ENCODE measurements around the gene LRRC51.

Gene LRRC51

DNA sequence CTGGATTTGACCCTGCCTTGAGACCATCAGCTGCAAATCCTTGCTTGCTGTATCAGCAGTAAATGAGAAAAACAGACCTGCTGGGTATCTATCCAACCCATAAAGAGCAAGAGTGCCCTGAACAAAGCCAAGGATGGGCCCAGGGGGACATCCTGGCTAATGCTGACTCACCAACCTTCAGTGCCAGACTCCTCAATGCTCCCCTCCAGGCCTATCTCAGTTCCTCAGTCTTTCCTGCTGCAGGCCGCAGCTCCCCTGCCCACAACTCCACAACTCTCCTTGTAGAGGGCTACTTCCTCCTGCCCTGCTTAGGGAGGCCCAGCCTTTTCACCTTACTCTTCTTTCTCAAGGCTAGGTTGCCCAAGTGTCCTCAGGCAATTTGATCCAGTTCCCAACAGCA lies 19.8 kb downstream of the LRRC51 start:
- Histone ChIP-seq H3K9me3 (ENCODE audit: control insufficient read depth, low read length) (no peaks in the 10 kb centered on the region), H3K36me3 (ENCODE audit: control insufficient read depth, insufficient read depth, low read length) (peaks cover 11% of the 10 kb centered on the region), H3K4me1 (ENCODE audit: control insufficient read depth, insufficient read depth, low read length) (peaks cover 22% of the 10 kb centered on the region), H3K4me3 (ENCODE audit: low read length) (no peak overlapping the region), H3K9ac (ENCODE audit: low read length) (no peak overlapping the region), H3K27me3 (ENCODE audit: control insufficient read depth, insufficient read depth, low read length) (no peaks in the 10 kb centered on the region)

DNA sequence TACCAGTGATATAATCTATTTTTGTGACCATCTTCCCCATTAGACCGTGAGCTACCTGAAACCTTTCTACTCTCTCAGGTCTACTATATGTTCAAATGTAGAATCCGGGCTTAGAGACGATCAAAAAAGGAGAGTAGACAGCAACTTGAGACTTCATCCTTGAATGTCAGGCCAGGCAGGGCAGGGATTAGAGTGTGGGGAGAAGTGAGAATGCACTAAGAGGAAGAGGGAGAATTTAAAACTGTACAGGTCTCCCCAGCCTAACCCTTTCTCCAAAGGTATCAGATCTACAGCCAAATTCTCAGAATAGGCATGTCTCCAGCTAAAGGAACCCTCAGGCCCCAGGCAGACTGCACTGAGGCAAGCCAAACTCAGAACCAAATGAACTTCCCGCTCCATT lies 21.5 kb downstream of the LRRC51 start:
- Histone ChIP-seq H3K9me3 (ENCODE audit: control insufficient read depth, low read length) (no peaks in the 10 kb centered on the region), H3K9ac (ENCODE audit: low read length) (peak overlapping the region; percentile 87), H3K27me3 (ENCODE audit: control insufficient read depth, insufficient read depth, low read length) (no peaks in the 10 kb centered on the region), H3K4me3 (ENCODE audit: low read length) (peak overlapping the region; percentile 71), H3K4me1 (ENCODE audit: control insufficient read depth, insufficient read depth, low read length) (peaks cover 22% of the 10 kb centered on the region), H3K36me3 (ENCODE audit: control insufficient read depth, insufficient read depth, low read length) (peaks cover 11% of the 10 kb centered on the region)

- Histone ChIP-seq H3K9me3 (ENCODE audit: control insufficient read depth, low read length) (no peaks in the 10 kb centered on the region), H3K4me1 (ENCODE audit: control insufficient read depth, insufficient read depth, low read length) (peaks cover 22% of the 10 kb centered on the region), H3K36me3 (ENCODE audit: control insufficient read depth, insufficient read depth, low read length) (peaks cover 11% of the 10 kb centered on the region), H3K9ac (ENCODE audit: low read length) (peak overlapping the region; percentile 87), H3K4me3 (ENCODE audit: low read length) (peak overlapping the region; percentile 71), H3K27me3 (ENCODE audit: control insufficient read depth, insufficient read depth, low read length) (no peaks in the 10 kb centered on the region)
Measured at GRCh38 chr11:72102631-72102945, 21.9 kb downstream of the LRRC51 start.

DNA sequence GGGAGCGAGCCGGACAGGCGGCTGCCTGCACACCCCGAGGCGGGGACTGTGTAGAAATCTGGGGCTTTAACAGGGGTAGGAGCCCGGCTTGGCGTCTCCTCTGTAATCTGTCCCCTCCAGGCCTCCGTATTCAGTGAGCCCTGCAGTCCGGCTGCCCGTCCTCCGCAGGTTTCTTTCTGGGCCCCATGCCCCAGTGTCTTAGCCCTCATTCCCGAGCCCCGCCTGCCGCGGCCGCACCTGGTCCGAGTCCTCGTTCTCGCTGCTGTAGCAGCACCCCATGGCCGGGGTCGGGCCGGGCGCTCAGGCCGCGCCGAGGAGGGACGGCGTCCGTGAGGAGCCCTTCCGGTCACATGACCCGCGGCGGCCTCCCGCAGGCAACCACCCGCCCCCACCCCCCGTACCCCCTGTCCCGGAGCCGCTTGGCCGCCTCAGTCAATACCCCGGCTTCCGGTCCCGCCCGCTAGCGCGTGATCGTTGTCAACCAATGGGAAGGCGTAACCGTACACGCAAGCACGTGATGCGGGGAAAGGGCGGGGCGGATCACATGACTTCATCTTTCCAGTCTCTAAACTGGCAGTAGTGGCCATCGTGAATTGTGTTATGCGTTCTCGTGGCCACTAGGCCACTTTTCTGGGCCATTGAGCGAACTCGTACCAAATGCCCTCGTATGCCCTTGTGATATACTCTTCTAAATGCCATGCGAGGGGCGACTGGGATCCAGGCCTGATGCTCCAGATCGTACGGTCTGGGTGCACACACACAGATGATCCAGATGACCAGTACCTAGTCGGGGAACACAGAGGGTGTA lies 22.5 kb downstream of the LRRC51 start, which contains the start of gene LAMTOR1:
Gene LAMTOR1, minus strand, starts transcription at position 352 of the 808 bp plus-strand sequence. Its CDS starts 73 bp downstream, at position 279.
- no peaks in the 10 kb centered on the region for H3K9me3 ChIP-seq (ENCODE audit: control insufficient read depth, low read length)
- H3K36me3 ChIP-seq (ENCODE audit: control insufficient read depth, insufficient read depth, low read length), result peaks cover 9% of the 10 kb centered on the region
- H3K9ac ChIP-seq (ENCODE audit: low read length), result peak within 1 kb of the TSS; percentile 87
- H3K4me3 ChIP-seq (ENCODE audit: low read length), result peak within 1 kb of the TSS; percentile 88
- H3K4me1 ChIP-seq (ENCODE audit: control insufficient read depth, insufficient read depth, low read length), result peaks cover 22% of the 10 kb centered on the region
- no peaks in the 10 kb centered on the region for H3K27me3 ChIP-seq (ENCODE audit: control insufficient read depth, insufficient read depth, low read length)

DNA sequence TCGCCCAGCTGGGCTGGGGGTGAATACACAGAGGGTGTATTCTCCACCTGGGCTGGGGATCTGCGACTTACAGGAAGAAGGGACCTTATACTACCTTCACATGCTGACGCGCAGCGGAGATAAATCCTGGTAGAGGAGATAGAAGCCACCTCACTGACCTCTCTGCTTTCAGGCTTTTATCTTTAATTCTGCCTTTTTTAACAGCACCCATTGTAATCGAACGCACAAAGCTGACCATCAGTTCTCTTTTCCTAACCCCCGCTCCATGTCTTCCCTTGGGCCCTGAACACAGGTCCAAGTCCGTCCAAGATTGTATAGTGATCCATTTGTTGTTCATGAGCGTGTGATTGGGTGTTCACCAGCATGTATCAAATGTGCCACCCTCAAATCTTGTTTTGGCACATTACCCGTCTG lies 23.1 kb downstream of the LRRC51 start:
- peaks cover 3% of the 10 kb centered on the region for H3K36me3 ChIP-seq (ENCODE audit: control insufficient read depth, insufficient read depth, low read length)
- peak overlapping the region; percentile 69 for H3K9ac ChIP-seq (ENCODE audit: low read length)
- H3K9me3 ChIP-seq (ENCODE audit: control insufficient read depth, low read length), result no peaks in the 10 kb centered on the region
- H3K4me3 ChIP-seq (ENCODE audit: low read length), result peak overlapping the region; percentile 88
- peaks cover 22% of the 10 kb centered on the region for H3K4me1 ChIP-seq (ENCODE audit: control insufficient read depth, insufficient read depth, low read length)
- H3K27me3 ChIP-seq (ENCODE audit: control insufficient read depth, insufficient read depth, low read length), result no peaks in the 10 kb centered on the region

DNA sequence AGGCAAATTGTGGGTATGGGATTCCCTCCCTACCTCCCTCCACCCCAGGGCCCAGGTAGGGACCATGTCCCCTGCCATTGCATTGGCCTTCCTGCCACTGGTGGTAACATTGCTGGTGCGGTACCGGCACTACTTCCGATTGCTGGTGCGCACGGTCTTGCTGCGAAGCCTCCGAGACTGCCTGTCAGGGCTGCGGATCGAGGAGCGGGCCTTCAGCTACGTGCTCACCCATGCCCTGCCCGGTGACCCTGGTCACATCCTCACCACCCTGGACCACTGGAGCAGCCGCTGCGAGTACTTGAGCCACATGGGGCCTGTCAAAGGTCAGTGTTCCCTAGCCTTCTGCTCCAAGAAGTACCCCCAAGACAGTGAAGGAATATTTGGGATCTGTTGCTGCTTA lies 25.2 kb downstream of the LRRC51 start, which contains the start of gene TOMT:
Gene TOMT, plus strand, starts transcription at position 37 of the 400 bp plus-strand sequence. Its CDS starts 28 bp downstream, at position 65.
- H3K4me3 ChIP-seq (ENCODE audit: low read length), result no peak within 1 kb of the TSS
- H3K4me1 ChIP-seq (ENCODE audit: control insufficient read depth, insufficient read depth, low read length), result peaks cover 19% of the 10 kb centered on the region
- H3K27me3 ChIP-seq (ENCODE audit: control insufficient read depth, insufficient read depth, low read length), result no peaks in the 10 kb centered on the region
- H3K9me3 ChIP-seq (ENCODE audit: control insufficient read depth, low read length), result no peaks in the 10 kb centered on the region
- no peaks in the 10 kb centered on the region for H3K36me3 ChIP-seq (ENCODE audit: control insufficient read depth, insufficient read depth, low read length)
- H3K9ac ChIP-seq (ENCODE audit: low read length), result no peak within 1 kb of the TSS

GRCh38 chr11:72111300-72112142 lies 30.9 kb downstream of the LRRC51 start:
- Histone ChIP-seq H3K36me3 (ENCODE audit: control insufficient read depth, insufficient read depth, low read length) (no peaks in the 10 kb centered on the region), H3K27me3 (ENCODE audit: control insufficient read depth, insufficient read depth, low read length) (no peaks in the 10 kb centered on the region), H3K4me3 (ENCODE audit: low read length) (peak overlapping the region; percentile 81), H3K4me1 (ENCODE audit: control insufficient read depth, insufficient read depth, low read length) (peaks cover 14% of the 10 kb centered on the region), H3K9me3 (ENCODE audit: control insufficient read depth, low read length) (no peaks in the 10 kb centered on the region), H3K9ac (ENCODE audit: low read length) (peak overlapping the region; percentile 79)

GRCh38 chr11:72112143-72112977 lies 31.7 kb downstream of the LRRC51 start, which contains the start of gene ANAPC15:
ANAPC15 (minus strand) TSS chr11:72112695; CDS start chr11:72111276, 1,419 bp downstream.
- no peaks in the 10 kb centered on the region for H3K9me3 ChIP-seq (ENCODE audit: control insufficient read depth, low read length)
- H3K4me3 ChIP-seq (ENCODE audit: low read length), result peak within 1 kb of the TSS; percentile 81
- no peaks in the 10 kb centered on the region for H3K36me3 ChIP-seq (ENCODE audit: control insufficient read depth, insufficient read depth, low read length)
- H3K27me3 ChIP-seq (ENCODE audit: control insufficient read depth, insufficient read depth, low read length), result no peaks in the 10 kb centered on the region
- H3K4me1 ChIP-seq (ENCODE audit: control insufficient read depth, insufficient read depth, low read length), result peaks cover 14% of the 10 kb centered on the region
- peak within 1 kb of the TSS; percentile 79 for H3K9ac ChIP-seq (ENCODE audit: low read length)

- H3K27me3 ChIP-seq (ENCODE audit: control insufficient read depth, insufficient read depth, low read length), result no peaks in the 10 kb centered on the region
- peak overlapping the region; percentile 81 for H3K4me3 ChIP-seq (ENCODE audit: low read length)
- H3K9me3 ChIP-seq (ENCODE audit: control insufficient read depth, low read length), result no peaks in the 10 kb centered on the region
- peaks cover 14% of the 10 kb centered on the region for H3K4me1 ChIP-seq (ENCODE audit: control insufficient read depth, insufficient read depth, low read length)
- peak overlapping the region; percentile 79 for H3K9ac ChIP-seq (ENCODE audit: low read length)
- H3K36me3 ChIP-seq (ENCODE audit: control insufficient read depth, insufficient read depth, low read length), result no peaks in the 10 kb centered on the region
Measured at GRCh38 chr11:72112978-72113808, 32.5 kb downstream of the LRRC51 start.

- H3K4me3 ChIP-seq (ENCODE audit: low read length), result no peak overlapping the region
- no peaks in the 10 kb centered on the region for H3K27me3 ChIP-seq (ENCODE audit: control insufficient read depth, insufficient read depth, low read length)
- no peak overlapping the region for H3K9ac ChIP-seq (ENCODE audit: low read length)
- H3K4me1 ChIP-seq (ENCODE audit: control insufficient read depth, insufficient read depth, low read length), result peaks cover 14% of the 10 kb centered on the region
- H3K36me3 ChIP-seq (ENCODE audit: control insufficient read depth, insufficient read depth, low read length), result no peaks in the 10 kb centered on the region
- H3K9me3 ChIP-seq (ENCODE audit: control insufficient read depth, low read length), result no peaks in the 10 kb centered on the region
Measured at GRCh38 chr11:72114570-72114969, 33.9 kb downstream of the LRRC51 start.

All from mucosa of stomach (tissue), 1 donor.